ENCODE measurements around the gene ITGB3. TPM values are rescaled to one million over a fixed set of nuclear protein-coding genes. Genes with fewer than 3 reads are reported as not detected.

Gene ITGB3
- total RNA-seq, 2 donors from 2014 or later, result 3.4 to 12.4 TPM

DNA sequence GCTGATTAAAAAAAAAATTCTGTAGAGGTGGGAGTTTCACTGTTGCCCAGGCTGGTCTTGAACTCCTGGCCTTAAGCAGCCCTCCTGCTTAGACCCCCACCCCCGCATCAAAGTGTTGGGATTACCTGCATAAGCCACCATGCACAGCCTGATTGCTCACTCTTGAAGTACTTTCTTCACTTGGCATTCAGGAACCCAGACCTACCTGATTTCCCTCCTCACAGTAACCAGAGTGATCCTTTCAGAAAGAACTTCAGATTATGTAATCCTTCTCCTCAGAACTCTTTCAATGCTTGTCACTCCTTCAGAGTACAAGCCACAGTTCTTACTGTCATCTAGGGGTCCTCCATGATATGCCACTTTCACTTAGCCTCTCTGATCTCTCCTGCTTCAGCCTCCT lies 71.5 kb downstream of the ITGB3 start:
- no peaks in the 10 kb centered on the region for H3K4me1 ChIP-seq (replicated peaks)
- WGBS, result 100% methylated on average over 1 of the region's 1 CpG
- no peaks in the 10 kb centered on the region for H3K27me3 ChIP-seq (replicated peaks; ENCODE audit: insufficient read depth)
- H3K9me3 ChIP-seq, result no peaks in the 10 kb centered on the region
- intact Hi-C loops (cut with DNase I), result loop anchor here (5.0 kb wide), 1 partner anchor 292 kb away; no protein-coding TSS in a partner anchor
- no peak overlapping the region for H3K27ac ChIP-seq
- H3K4me3 ChIP-seq, result no peak overlapping the region
- H3K36me3 ChIP-seq, result no peaks in the 10 kb centered on the region
- DNase-seq (ENCODE audit: low spot score), result no peak
- TF ChIP-seq CTCF (IDR thresholded peaks at IDR 0.05), result no peak
- TF ChIP-seq POLR2A (IDR thresholded peaks at IDR 0.05), result no peak
- TF ChIP-seq POLR2AphosphoS5 (IDR thresholded peaks at IDR 0.05), result no peak

- WGBS, result 100% methylated on average over 2 of the region's 2 CpGs
- no peaks in the 10 kb centered on the region for H3K27me3 ChIP-seq (replicated peaks; ENCODE audit: insufficient read depth)
- no peaks in the 10 kb centered on the region for H3K36me3 ChIP-seq
- no peaks in the 10 kb centered on the region for H3K9me3 ChIP-seq
- H3K4me3 ChIP-seq, result no peak overlapping the region
- no peaks in the 10 kb centered on the region for H3K4me1 ChIP-seq (replicated peaks)
- H3K27ac ChIP-seq, result no peak overlapping the region
- DNase-seq (ENCODE audit: low spot score), result no peak
- no peak for TF ChIP-seq POLR2A (IDR thresholded peaks at IDR 0.05)
- intact Hi-C loops (cut with DNase I), result no loop called here
Observed at GRCh38 chr17:47330548-47330947, 76.9 kb downstream of the ITGB3 start.

DNA sequence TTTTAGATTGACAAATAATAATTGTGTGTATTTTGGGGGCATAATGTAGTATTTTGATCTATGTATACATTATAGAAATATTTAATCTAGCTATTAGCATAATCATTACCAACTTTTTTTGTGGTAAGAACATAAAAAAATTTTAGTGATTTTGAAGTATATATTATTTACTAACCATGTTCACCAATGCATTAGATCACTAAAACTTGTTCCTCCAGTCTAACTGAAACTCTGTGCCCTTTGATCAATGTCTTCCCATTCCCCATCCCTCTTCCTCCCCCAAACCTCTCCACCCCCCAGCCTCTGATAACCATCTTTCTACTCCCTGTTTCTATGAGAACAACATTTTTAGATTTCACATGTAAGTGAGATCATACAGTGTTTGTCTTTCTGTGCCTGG lies 78.7 kb downstream of the ITGB3 start:
- H3K36me3 ChIP-seq, result no peaks in the 10 kb centered on the region
- H3K27me3 ChIP-seq (replicated peaks; ENCODE audit: insufficient read depth), result no peaks in the 10 kb centered on the region
- H3K27ac ChIP-seq, result no peak overlapping the region
- no peak for DNase-seq (ENCODE audit: low spot score)
- no peaks in the 10 kb centered on the region for H3K9me3 ChIP-seq
- intact Hi-C loops (cut with DNase I), result no loop called here
- no peak overlapping the region for H3K4me3 ChIP-seq
- H3K4me1 ChIP-seq (replicated peaks), result no peaks in the 10 kb centered on the region
- TF ChIP-seq POLR2AphosphoS5 (IDR thresholded peaks at IDR 0.05), result no peak
- TF ChIP-seq POLR2A (IDR thresholded peaks at IDR 0.05), result no peak
- no peak for TF ChIP-seq CTCF (IDR thresholded peaks at IDR 0.05)

DNA sequence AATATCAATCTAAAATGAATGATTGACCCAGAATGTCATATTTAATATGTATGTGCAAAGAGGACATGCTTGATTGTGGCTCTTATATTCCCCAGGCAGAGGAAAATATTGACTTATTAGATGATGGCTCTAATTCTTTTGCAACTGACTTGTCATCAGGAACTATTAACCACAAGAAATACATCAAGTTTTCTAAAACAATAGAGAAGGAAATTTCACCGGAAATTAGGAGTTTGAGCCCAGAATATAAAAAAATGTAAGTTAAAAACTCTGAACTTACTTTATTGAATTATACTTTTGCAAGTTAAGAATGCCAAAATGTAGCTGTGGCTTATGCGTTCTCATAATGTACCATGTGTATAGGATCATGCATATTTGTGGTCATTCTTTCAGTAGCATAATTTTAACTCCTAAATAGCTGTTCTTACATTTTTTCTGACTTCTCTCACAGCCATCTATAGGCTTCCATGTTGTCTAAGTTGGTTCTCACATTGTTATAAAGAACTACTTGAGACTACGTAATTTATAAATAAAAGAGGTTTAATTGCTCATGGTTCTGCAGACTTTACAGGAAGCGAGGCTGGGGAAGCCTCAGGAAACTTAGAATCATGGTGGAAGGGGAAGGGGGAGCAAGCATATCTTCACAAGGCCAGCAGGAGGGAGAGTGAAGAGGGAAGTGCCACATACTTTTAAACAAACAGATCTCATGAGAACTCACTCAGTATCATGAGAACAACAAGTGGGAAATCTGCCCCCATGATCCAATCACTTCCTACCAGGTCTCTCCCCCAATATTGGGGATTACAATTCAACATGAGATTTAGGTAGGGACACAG lies 81.7 kb downstream of the ITGB3 start:
- no peak for DNase-seq (ENCODE audit: low spot score)
- Histone ChIP-seq H3K9me3 (no peaks in the 10 kb centered on the region), H3K4me3 (no peak overlapping the region), H3K36me3 (no peaks in the 10 kb centered on the region), H3K27me3 (replicated peaks; ENCODE audit: insufficient read depth) (no peaks in the 10 kb centered on the region), H3K27ac (no peak overlapping the region), H3K4me1 (replicated peaks) (no peaks in the 10 kb centered on the region)
- TF ChIP-seq POLR2AphosphoS5 (IDR thresholded peaks at IDR 0.05) (no peak), POLR2A (IDR thresholded peaks at IDR 0.05) (no peak), CTCF (IDR thresholded peaks at IDR 0.05) (no peak)
- 88% methylated on average over 4 of the region's 4 CpGs for WGBS
- intact Hi-C loops (cut with DNase I), result no loop called here

- intact Hi-C loops (cut with DNase I), result no loop called here
- DNase-seq (ENCODE audit: low spot score), result no peak
- no peak for TF ChIP-seq POLR2AphosphoS5 (IDR thresholded peaks at IDR 0.05)
- no peak for TF ChIP-seq POLR2A (IDR thresholded peaks at IDR 0.05)
- TF ChIP-seq CTCF (IDR thresholded peaks at IDR 0.05), result no peak
- Histone ChIP-seq H3K4me3 (no peak overlapping the region), H3K4me1 (replicated peaks) (no peaks in the 10 kb centered on the region), H3K27ac (no peak overlapping the region), H3K9me3 (no peaks in the 10 kb centered on the region), H3K36me3 (no peaks in the 10 kb centered on the region), H3K27me3 (replicated peaks; ENCODE audit: insufficient read depth) (no peaks in the 10 kb centered on the region)
- WGBS, result 97% methylated on average over 3 of the region's 3 CpGs
Observed at GRCh38 chr17:47338026-47338425, 84.4 kb downstream of the ITGB3 start.
